Ovary (tissue), 9 donors: Measurements from ENCODE around the gene GRK3. TPM values are rescaled to one million over a fixed set of nuclear protein-coding genes. Genes with fewer than 3 reads are reported as not detected.
"Not testable (repeated sequence)": the region's sequence is repeated elsewhere in the genome, so short reads cannot be mapped to it uniquely, and the experiment has no call there.

Experiments
- DNase-seq, 5 donors: peaks; one replicate each; pipeline ENCODE4 v3.0.0-alpha.2; 2019 to 2020
- H3K27ac ChIP-seq, 2 donors: fragments of 200-600 bp; one replicate each; pipeline versions ENCODE4 v1.5.1 to v1.8.0; 2019 to 2022
- H3K27me3 ChIP-seq: fragments of 200-600 bp; one replicate; pipeline ENCODE4 v1.8.0; 2022
- H3K36me3 ChIP-seq: fragments of 200-600 bp; sonication (generic); one replicate; pipeline ENCODE4 v1.5.1; 2019
- H3K4me1 ChIP-seq: one replicate; pipeline ENCODE4 v1.8.1; 2013; ENCODE audit warnings: mild to moderate bottlenecking, moderate library complexity; ENCODE audit not compliant: insufficient read depth
- H3K4me3 ChIP-seq: fragments of 200-600 bp; sonication (generic); one replicate; pipeline ENCODE4 v1.5.1; 2017
- H3K9me3 ChIP-seq, 2 donors: fragments of 200-600 bp in 1 of 2; sonication (generic) in 1 of 2; one replicate each; pipeline versions ENCODE4 v1.5.1 to v1.8.1; 2013 to 2019; ENCODE audit warnings: mild to moderate bottlenecking in 1 of 2, moderate library complexity in 1 of 2
- EP300 ChIP-seq: sonication (generic); formaldehyde crosslinking; IDR thresholded peaks from one replicate; pipeline ENCODE4 v1.6.1; 2017; ENCODE audit warnings: antibody characterized with exemption
- POLR2A ChIP-seq: fragments of 450-650 bp; IDR thresholded peaks from one replicate; pipeline ENCODE4 v1.6.1; 2017; ENCODE audit warnings: antibody characterized with exemption, mild to moderate bottlenecking, moderate library complexity
- WGBS, 3 donors: extraction: QIAGEN DNeasy Blood & Tissue Kit in 1 of 3; methylation state at CpG; one replicate each; pipeline versions ENCODE4 v1.1.5 to v1.1.7; 2013 to 2017; 5-methylcytosine and 5-hydroxymethylcytosine counted together
- intact Hi-C, 4 donors: fragments of 100-400 bp; cut with DNase I; formaldehyde crosslinking; loops; one replicate each; pipeline versions ENCODE4 v1.11.0 to v1.15.1; 2022 to 2023
- polyA plus RNA-seq, 2 donors: library from polyadenylated mRNA; stranded (reverse); fragments of 200-250 nt in 1 of 2; fragments of 350-450 nt in 1 of 2; fragmentation: Illumina TruSeq in 1 of 2; extraction: RNeasy Lipid Tissue Mini Kit (QIAGEN cat#74804) in 1 of 2; gene quantifications; one replicate each; pipeline ENCODE4 v1.2.3, GENCODE V29; 2013 to 2014
- total RNA-seq, 7 donors: library from RNA; depleted of rRNA in 2 of 7; stranded (reverse); fragments of >200 nt in 2 of 7; fragmentation: NEBNext Ultra II Directional in 3 of 7; extraction: Animal tissue kit (Norgen Biotek cat#: 25700) in 3 of 7; gene quantifications; one replicate each; pipeline versions ENCODE4 v1.1.0 to v1.2.4, GENCODE V29; 2016 to 2023
- TF ChIP-seq, protein P1 (sequence below), 3 donors: fragments of 450-650 bp in 2 of 3; fragments of 200-600 bp in 1 of 3; IDR thresholded peaks; one replicate each; pipeline versions ENCODE4 v1.5.1 to v1.8.0; 2016 to 2022; ENCODE audit warnings: antibody characterized with exemption in 3 of 3, mild to moderate bottlenecking in 1 of 3
- donor health status: DM: no; HTN: no; CAD: no; lungs with moderate emphysema.
- donor health status: DM: no; HTN: no; CAD: no.
- donor health status: Bipolar disorder and iron deficiency.
- donor health status: DM: yes; HTN: yes; CAD: no.
- donor health status: DM: no; HTN: no; CAD: no.
- donor health status: DM: yes; HTN: yes; CAD: no.

Gene GRK3
- total and polyA plus RNA-seq, 9 donors = 1.0 to 14.8 (median 9.4) TPM

DNA sequence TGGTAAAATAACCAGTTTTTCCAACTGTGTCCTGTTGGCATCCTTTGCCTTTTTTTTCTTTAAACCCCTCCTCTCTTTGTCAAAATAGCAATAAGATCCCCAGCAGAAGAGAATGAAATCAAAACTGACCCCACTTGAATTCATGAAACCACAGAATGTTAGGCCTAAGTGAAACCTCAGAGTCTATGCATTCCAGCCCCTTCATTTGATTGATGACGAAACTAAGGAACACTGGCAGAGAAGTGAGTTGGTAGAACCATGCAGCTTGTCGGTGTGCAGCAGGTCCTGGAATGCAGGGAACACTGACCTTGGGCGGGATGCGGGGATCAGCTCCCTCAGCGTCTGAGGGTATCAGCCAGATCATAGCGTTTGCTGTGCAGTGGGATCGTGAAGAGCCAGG is 57.5 kb downstream of the GRK3 start:
- WGBS, 3 donors = 79% methylated on average over 7 of the region's 7 CpGs
- no peaks in the 10 kb centered on the region for H3K27me3 ChIP-seq
- intact Hi-C loops = no loop called here
- no peaks in the 10 kb centered on the region for H3K4me1 ChIP-seq
- H3K9me3 ChIP-seq = no peaks in the 10 kb centered on the region
- H3K27ac ChIP-seq = no peak overlapping the region
- TF ChIP-seq, protein P1, sequence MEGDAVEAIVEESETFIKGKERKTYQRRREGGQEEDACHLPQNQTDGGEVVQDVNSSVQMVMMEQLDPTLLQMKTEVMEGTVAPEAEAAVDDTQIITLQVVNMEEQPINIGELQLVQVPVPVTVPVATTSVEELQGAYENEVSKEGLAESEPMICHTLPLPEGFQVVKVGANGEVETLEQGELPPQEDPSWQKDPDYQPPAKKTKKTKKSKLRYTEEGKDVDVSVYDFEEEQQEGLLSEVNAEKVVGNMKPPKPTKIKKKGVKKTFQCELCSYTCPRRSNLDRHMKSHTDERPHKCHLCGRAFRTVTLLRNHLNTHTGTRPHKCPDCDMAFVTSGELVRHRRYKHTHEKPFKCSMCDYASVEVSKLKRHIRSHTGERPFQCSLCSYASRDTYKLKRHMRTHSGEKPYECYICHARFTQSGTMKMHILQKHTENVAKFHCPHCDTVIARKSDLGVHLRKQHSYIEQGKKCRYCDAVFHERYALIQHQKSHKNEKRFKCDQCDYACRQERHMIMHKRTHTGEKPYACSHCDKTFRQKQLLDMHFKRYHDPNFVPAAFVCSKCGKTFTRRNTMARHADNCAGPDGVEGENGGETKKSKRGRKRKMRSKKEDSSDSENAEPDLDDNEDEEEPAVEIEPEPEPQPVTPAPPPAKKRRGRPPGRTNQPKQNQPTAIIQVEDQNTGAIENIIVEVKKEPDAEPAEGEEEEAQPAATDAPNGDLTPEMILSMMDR (IDR thresholded peaks at IDR 0.05) = no peak
- TF ChIP-seq EP300 = no peak
- no peak for TF ChIP-seq POLR2A
- no peak for DNase-seq
- no peaks in the 10 kb centered on the region for H3K36me3 ChIP-seq
- no peak overlapping the region for H3K4me3 ChIP-seq

DNA sequence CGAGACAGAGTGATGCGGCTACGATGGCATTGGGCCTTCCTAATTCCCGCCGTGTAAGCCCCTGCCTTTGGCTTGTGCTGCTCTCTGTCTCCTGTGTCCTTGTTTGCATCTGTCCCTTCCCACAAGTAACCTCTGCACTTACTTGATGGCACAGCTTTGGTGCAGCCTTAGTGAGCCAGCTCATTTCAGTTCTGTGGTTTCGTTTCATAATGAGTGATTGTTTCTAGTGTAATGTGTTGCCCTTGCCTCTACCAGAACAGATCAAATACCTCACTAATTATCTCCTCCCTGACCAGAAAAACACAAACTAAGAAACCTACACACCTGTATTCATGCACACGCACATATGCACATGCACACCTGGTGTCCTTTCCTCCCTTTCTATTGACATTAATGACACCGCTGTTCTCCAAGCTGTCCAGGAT is 58.8 kb downstream of the GRK3 start:
- no peaks in the 10 kb centered on the region for H3K36me3 ChIP-seq
- TF ChIP-seq POLR2A (no peak), EP300 (no peak)
- TF ChIP-seq, protein P1 (IDR thresholded peaks at IDR 0.05) = no peak
- H3K9me3 ChIP-seq = no peaks in the 10 kb centered on the region
- no peaks in the 10 kb centered on the region for H3K27me3 ChIP-seq
- no peak overlapping the region for H3K4me3 ChIP-seq
- no peaks in the 10 kb centered on the region for H3K4me1 ChIP-seq
- no peak for DNase-seq
- WGBS, 3 donors = 96% methylated on average over 8 of the region's 8 CpGs
- H3K27ac ChIP-seq = no peak overlapping the region
- intact Hi-C loops = no loop called here

GRCh38 chr22:25623851-25624250 is 59.4 kb downstream of the GRK3 start:
- 94 to 96% (median 94%) methylated on average over 7 of the region's 7 CpGs for WGBS, 3 donors
- intact Hi-C loops = no loop called here
- no peaks in the 10 kb centered on the region for H3K27me3 ChIP-seq

GRCh38 chr22:25624476-25624875 is 60.0 kb downstream of the GRK3 start:
- no peak for DNase-seq
- Histone ChIP-seq H3K9me3 (no peaks in the 10 kb centered on the region), H3K27me3 (no peaks in the 10 kb centered on the region), H3K27ac (no peak overlapping the region), H3K4me1 (no peaks in the 10 kb centered on the region), H3K36me3 (no peaks in the 10 kb centered on the region), H3K4me3 (no peak overlapping the region)
- TF ChIP-seq EP300 = no peak
- TF ChIP-seq, protein P1 (IDR thresholded peaks at IDR 0.05) = no peak
- no peak for TF ChIP-seq POLR2A
- 96 to 97% (median 97%) methylated on average over 6 of the region's 6 CpGs for WGBS, 3 donors
- intact Hi-C loops = no loop called here

More at GRCh38 chr22:25623851-25624250, 59.4 kb downstream of the GRK3 start:
- Histone ChIP-seq H3K4me3 (no peak overlapping the region), H3K9me3 (no peaks in the 10 kb centered on the region), H3K4me1 (no peaks in the 10 kb centered on the region), H3K36me3 (no peaks in the 10 kb centered on the region), H3K27ac (no peak overlapping the region)
- DNase-seq = no peak
- TF ChIP-seq, protein P1 (IDR thresholded peaks at IDR 0.05) = no peak
- TF ChIP-seq POLR2A (no peak), EP300 (no peak)

GRCh38 chr22:25625747-25626623 is 61.5 kb downstream of the GRK3 start:
- H3K4me3 ChIP-seq, H3K9me3 ChIP-seq, H3K36me3 ChIP-seq, H3K27ac ChIP-seq, DNase-seq, H3K27me3 ChIP-seq, intact Hi-C loops, H3K4me1 ChIP-seq: not testable (repeated sequence)
- WGBS, 3 donors = 68 to 77% (median 71%) methylated on average over 20 of the region's 20 CpGs
